ENCODE data around the gene RNPEPL1.

The RNPEPL1 gene

GRCh38 chr2:240593703-240594451, 25.6 kb downstream of the RNPEPL1 start:
- H3K4me3 ChIP-seq (replicated peaks; ENCODE audit: low read depth, low read length): no peak overlapping the region

GRCh38 chr2:240594511-240595380, 26.5 kb downstream of the RNPEPL1 start:
- Histone ChIP-seq H3K27me3 (replicated peaks; ENCODE audit: control insufficient read depth, insufficient read depth, low read length) (no peaks in the 10 kb centered on the region), H3K4me3 (replicated peaks; ENCODE audit: low read depth, low read length) (no peak overlapping the region), H3K36me3 (ENCODE audit: control insufficient read depth, insufficient read depth, low read length) (peaks cover 49% of the 10 kb centered on the region)
- no peak for TF ChIP-seq CTCF (IDR thresholded peaks at IDR 0.05; ENCODE audit: insufficient read depth, low read length, poor library complexity, severe bottlenecking)
- DNase-seq (ENCODE audit: extremely low read depth, insufficient read length): no peak

More at GRCh38 chr2:240593703-240594451, 25.6 kb downstream of the RNPEPL1 start:
- DNase-seq (ENCODE audit: extremely low read depth, insufficient read length): no peak
- TF ChIP-seq CTCF (IDR thresholded peaks at IDR 0.05; ENCODE audit: insufficient read depth, low read length, poor library complexity, severe bottlenecking): no peak
- H3K27me3 ChIP-seq (replicated peaks; ENCODE audit: control insufficient read depth, insufficient read depth, low read length): no peaks in the 10 kb centered on the region
- peaks cover 49% of the 10 kb centered on the region for H3K36me3 ChIP-seq (ENCODE audit: control insufficient read depth, insufficient read depth, low read length)

- Histone ChIP-seq H3K27me3 (replicated peaks; ENCODE audit: control insufficient read depth, insufficient read depth, low read length) (no peaks in the 10 kb centered on the region), H3K36me3 (ENCODE audit: control insufficient read depth, insufficient read depth, low read length) (peaks cover 47% of the 10 kb centered on the region), H3K4me3 (replicated peaks; ENCODE audit: low read depth, low read length) (no peak overlapping the region)
- no peak for DNase-seq (ENCODE audit: extremely low read depth, insufficient read length)
- TF ChIP-seq CTCF (IDR thresholded peaks at IDR 0.05; ENCODE audit: insufficient read depth, low read length, poor library complexity, severe bottlenecking): peak; percentile 46
These were observed 27.2 kb downstream of the RNPEPL1 start for GRCh38 chr2:240595381-240596079.

- peaks cover 45% of the 10 kb centered on the region for H3K36me3 ChIP-seq (ENCODE audit: control insufficient read depth, insufficient read depth, low read length)
- H3K27me3 ChIP-seq (replicated peaks; ENCODE audit: control insufficient read depth, insufficient read depth, low read length): no peaks in the 10 kb centered on the region
- no peak for TF ChIP-seq CTCF (IDR thresholded peaks at IDR 0.05; ENCODE audit: insufficient read depth, low read length, poor library complexity, severe bottlenecking)
- no peak for DNase-seq (ENCODE audit: extremely low read depth, insufficient read length)
- no peak overlapping the region for H3K4me3 ChIP-seq (replicated peaks; ENCODE audit: low read depth, low read length)
These were observed 27.8 kb downstream of the RNPEPL1 start for GRCh38 chr2:240596080-240596460.

- H3K4me3 ChIP-seq (replicated peaks; ENCODE audit: low read depth, low read length): no peak overlapping the region
- TF ChIP-seq CTCF (IDR thresholded peaks at IDR 0.05; ENCODE audit: insufficient read depth, low read length, poor library complexity, severe bottlenecking): no peak
- DNase-seq (ENCODE audit: extremely low read depth, insufficient read length): no peak
- H3K36me3 ChIP-seq (ENCODE audit: control insufficient read depth, insufficient read depth, low read length): peaks cover 41% of the 10 kb centered on the region
- no peaks in the 10 kb centered on the region for H3K27me3 ChIP-seq (replicated peaks; ENCODE audit: control insufficient read depth, insufficient read depth, low read length)
These were observed 28.2 kb downstream of the RNPEPL1 start for GRCh38 chr2:240596491-240596931.

All from GM06990 (cell line).